ENCODE measurements around the gene NSUN4.
"Not testable (repeated sequence)": the region's sequence is repeated elsewhere in the genome, so short reads cannot be mapped to it uniquely, and the experiment has no call there.

NSUN4 gene

GRCh38 chr1:46367701-46368100 lies 27.1 kb downstream of the NSUN4 start:
- DNase-seq (ENCODE audit: low read depth): not testable (repeated sequence)

DNA sequence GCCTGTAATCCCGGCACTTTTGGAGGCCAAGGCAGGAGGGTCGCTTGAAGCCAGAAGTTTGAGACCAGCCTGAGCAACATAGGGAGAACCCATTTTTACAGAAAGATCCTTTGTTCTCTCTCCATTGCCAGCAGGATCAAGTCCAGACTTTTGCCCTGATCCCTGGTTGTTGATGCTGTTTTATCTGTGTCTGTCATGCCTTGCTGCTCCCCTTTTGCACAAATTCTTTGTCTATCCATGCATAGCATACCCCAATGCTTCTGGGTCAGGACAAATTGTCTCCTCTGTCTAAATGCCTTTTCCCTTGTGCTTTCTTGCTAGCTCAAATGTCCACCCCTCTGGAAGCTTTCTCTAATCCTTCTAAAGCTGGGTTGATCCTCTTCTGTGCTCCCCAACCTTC lies 28.2 kb downstream of the NSUN4 start:
- no peak for DNase-seq (ENCODE audit: low read depth)

DNA sequence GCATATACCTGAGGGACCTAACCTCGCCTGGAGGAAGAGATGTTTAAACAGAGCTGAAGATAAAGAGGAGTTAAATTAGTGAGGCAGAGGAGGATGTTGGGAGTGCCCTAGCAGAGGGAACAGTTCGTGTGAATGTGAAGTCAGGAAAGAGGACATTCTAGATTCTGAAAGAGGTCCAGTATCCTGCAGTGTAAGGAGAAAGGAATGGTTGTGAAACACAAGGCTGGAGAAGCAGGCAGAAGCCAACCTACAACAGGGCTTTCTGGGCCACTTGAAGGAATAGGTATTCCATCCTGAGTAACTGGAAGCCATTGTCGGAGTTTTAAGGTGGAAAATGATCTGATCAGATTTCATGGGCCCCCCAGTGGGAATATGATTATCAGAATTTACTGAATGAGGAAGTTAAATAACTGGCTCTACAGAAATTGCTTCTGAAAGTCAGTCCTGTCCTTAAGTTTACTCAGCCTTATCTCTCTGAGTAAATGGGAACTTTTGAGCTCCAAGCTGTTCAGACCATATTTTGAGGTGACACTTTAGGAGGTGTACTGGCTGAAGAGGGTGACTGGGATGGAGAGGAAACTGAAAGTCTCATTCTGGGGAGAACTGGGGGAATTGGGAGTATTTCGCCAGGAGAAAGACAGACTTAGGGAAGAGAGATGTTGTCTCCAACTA lies 29.1 kb downstream of the NSUN4 start:
- DNase-seq (ENCODE audit: low read depth): peak; percentile 21

- DNase-seq (ENCODE audit: low read depth): peak; percentile 3
These were observed 29.6 kb downstream of the NSUN4 start for GRCh38 chr1:46370214-46370633.

DNA sequence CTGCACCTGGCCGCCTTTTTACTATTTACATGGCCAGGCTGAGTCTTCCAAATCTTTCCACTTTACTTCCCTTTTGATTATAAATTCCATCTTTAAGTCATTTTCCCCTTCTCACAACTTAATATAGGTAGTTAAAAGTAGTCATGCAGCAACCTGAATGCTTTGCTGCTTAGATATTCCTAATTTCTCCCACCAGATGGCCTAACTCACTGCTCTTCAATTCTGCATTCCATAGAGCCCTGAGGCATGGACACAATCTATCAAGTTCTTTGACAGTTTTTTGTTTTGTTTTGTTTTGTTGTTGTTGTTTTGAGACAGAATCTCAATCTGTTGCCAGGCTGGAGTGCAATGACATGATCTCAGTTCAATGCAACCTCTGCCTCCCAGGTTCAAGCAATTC lies 31.8 kb downstream of the NSUN4 start:
- DNase-seq (ENCODE audit: low read depth): no peak

DNA sequence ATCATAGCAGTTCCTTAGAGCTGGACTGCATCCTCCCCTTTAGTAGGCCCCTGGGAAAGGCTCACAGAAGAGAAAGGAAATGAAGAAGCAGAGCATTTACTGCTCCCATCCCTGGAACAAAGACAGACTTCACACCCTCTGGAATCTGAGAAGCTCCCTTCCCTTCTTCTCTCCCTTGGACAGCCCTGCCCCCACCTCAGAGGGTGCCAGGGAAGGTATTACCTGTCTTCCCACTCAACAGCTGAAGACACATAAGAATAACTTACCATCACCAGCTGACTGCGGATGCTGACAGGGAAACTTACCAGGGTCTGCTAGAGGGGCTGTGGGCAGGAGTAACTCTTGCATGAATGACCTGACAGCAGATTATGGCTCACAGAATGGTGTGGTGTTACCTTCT lies 39.4 kb downstream of the NSUN4 start:
- no peak for DNase-seq (ENCODE audit: low read depth)

- no peak for DNase-seq (ENCODE audit: low read depth)
These were observed 39.9 kb downstream of the NSUN4 start for GRCh38 chr1:46380508-46380907.

- DNase-seq (ENCODE audit: low read depth): no peak
These were observed 52.9 kb downstream of the NSUN4 start for GRCh38 chr1:46393510-46393909.

DNA sequence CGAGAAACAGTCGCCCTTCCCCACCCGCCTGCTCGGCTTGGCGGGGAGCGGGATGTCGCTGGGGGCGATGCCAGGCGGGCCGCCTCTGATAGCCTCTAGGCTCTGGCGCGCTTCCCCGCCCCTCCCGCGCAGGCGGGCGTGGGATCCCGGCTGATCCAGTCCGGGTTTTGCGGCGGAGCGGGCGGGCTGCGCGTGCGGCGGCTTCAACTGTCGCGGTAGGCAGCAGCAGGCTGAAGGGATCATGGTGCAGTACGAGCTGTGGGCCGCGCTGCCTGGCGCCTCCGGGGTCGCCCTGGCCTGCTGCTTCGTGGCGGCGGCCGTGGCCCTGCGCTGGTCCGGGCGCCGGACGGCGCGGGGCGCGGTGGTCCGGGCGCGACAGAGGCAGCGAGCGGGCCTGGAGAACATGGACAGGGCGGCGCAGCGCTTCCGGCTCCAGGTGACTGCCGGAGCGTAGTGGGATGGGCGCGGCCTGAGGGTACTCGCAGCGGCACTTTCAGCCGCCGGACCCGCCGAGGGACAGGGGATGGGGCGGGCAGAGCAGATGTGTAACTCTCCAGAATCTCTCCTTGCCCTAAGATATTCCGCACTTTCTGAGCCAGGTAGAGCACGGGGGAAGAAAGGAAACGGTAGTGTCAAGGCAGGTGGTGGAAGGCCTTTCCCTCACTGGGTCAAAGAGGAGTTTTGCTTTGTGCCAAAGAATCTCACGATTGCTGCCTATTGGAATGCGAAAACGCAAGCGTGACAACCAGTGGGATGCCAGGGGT lies 53.7 kb downstream of the NSUN4 start, which contains the start of gene FAAH:
TSS of gene FAAH (plus strand) at position 210 of the 764 bp plus-strand sequence. CDS start at position 242, 32 bp downstream.
- peak; percentile 45 for DNase-seq (ENCODE audit: low read depth)

GRCh38 chr1:46394872-46395465 lies 54.4 kb downstream of the NSUN4 start:
- no peak for DNase-seq (ENCODE audit: low read depth)

GRCh38 chr1:46396441-46397398 lies 56.1 kb downstream of the NSUN4 start:
- DNase-seq (ENCODE audit: low read depth): no peak

GRCh38 chr1:46399307-46399706 lies 58.7 kb downstream of the NSUN4 start:
- no peak for DNase-seq (ENCODE audit: low read depth)

- no peak for DNase-seq (ENCODE audit: low read depth)
These were observed 59.8 kb downstream of the NSUN4 start for GRCh38 chr1:46400421-46400820.

DNA sequence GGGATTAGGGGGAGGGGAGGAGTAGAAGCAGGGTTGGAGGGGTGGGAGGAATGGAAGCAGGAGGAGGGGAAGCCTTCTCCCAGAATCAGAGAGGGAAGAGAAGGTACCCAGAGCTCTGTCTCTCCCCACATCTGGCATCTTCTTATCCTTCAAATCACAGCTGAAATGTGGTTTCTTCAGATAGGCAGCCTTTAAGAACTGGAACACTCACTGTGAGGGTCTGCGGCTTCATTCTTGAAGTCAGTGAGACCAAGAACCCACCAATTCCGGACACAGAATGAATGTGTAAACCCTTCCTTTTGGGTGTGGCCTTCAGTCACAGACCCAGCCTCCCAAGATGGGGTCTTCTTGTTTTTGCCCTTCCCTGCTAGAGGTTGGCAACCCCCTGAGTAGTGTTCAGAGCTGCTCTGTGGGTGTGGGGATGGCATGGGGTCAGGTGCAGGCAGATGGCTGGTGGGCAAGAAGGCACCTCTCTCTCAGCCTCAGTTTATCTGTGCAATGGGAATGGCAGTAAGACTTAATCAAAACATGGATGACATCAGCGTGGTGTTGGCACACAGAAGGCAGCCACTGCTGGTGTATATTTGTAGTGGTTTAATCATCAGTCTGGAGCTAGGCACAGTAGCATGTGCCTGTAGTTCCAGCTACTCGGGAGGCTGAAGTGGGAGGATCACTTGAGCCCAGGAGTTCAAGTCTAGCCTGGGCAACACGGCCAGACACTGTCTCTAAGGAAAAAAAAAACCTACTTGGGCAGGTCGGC lies 60.7 kb downstream of the NSUN4 start:
- DNase-seq (ENCODE audit: low read depth): no peak

DNA sequence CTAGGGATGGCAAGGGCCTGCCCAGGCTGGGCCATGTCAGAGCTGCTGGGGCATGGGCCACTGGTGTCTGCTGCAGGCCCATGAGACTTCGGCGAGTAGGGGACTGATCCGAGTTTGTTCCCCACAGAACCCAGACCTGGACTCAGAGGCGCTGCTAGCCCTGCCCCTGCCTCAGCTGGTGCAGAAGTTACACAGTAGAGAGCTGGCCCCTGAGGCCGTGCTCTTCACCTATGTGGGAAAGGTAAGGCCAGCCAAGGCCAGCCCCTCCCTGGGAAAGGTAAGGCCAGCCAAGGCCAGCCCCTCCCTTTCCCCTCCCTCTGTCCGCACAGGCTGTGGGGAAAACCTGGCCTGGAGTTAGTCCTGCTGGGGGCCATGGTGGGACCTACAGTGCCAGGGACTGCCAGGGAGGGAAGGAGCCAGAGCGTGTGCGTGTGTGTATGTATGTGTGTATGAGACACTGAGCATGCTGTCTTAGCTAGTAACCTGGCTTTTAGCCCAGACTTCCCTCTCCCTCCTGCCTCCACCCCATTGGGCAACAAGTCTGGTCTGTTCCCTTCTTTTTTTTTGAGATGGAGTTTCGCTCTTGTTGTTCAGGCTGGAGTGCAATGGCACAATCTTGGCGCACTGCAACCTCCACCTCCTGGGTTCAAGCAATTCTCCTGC lies 61.5 kb downstream of the NSUN4 start:
- DNase-seq (ENCODE audit: low read depth): peak; percentile 87

DNA sequence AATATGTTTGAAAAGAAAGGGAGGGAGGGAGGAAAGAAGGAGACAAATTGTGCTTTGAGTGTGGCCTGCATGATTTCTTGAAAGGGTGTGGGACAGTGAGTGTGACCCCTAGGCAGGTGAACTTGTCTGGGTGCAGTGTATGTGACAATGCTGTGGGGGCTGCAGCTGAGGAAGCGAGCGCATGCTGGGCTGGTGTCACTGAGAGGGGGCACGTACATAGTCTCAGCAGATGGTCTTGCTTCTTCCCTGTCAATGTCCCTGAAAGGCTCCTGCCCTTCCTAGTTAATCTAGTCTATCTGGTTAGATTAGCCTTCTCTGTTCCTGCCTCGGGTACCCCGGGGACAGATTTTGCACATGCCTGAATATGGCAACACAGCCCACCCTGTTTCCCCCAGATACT lies 63.3 kb downstream of the NSUN4 start:
- no peak for DNase-seq (ENCODE audit: low read depth)

DNA sequence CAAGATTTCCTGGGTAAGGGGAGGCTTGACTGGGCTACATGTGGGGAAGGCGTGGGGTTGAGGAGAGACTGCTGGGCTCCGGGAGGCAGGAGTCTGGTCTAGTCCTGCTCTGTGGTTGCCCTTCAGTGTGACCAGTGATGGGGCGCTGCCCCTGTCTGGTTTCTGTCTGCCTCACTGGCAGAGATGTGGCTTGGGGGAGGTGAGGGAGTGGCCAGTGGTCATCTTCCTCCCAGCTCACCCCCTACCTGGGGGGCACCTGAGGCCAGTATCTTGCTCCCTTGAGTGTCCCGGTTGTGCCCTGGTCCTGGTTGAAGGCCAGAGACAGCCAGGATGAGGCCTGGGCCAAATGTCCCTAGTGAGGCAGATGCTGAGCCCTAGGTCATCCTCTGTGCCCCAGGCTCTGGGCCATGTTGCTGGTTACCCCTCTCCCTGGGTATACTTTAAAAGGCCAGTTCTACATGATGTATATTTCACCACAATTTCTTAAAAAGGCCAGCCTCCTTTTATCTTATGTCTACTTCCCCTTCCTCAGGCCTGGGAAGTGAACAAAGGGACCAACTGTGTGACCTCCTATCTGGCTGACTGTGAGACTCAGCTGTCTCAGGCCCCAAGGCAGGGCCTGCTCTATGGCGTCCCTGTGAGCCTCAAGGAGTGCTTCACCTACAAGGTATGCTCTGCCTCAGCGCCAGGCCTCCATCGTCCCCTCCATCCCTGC lies 64.0 kb downstream of the NSUN4 start:
- DNase-seq (ENCODE audit: low read depth): no peak

- DNase-seq (ENCODE audit: low read depth): no peak
These were observed 64.6 kb downstream of the NSUN4 start for GRCh38 chr1:46405197-46405555.

DNA sequence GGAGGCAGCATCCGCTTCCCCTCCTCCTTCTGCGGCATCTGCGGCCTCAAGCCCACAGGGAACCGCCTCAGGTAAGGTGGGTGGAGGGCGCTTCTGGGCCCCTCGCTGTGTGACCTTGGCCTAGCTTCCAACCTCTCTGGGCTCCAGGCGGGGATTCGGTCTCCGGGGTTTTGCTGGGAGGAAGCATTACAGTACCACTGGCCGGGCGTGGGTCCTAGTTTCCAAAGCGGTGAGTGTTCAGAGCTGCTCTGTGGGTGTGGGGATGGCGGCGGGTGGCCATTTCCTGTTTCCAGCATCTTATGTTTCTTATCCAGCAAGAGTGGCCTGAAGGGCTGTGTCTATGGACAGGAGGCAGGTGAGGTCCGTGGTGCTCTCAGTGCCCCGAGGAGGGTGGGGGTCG lies 65.1 kb downstream of the NSUN4 start:
- DNase-seq (ENCODE audit: low read depth): no peak
